Superior temporal gyrus (tissue), 1 donor: ENCODE data around the gene SLC2A11.
A peak's percentile ranks its signal among the peaks of the same experiment; 100 is the strongest.

Experiments
- DNase-seq: peaks from one replicate; pipeline ENCODE4 v3.0.0-alpha.2; 2016; ENCODE audit errors: extremely low spot score

The SLC2A11 gene

GRCh38 chr22:23857606-23858483 lies at the start of gene SLC2A11:
TSS of gene SLC2A11 (plus strand) at chr22:23857875. CDS start at chr22:23858000, 125 bp downstream.
- peak; percentile 99 for DNase-seq

- no peak for DNase-seq
These were observed 45.3 kb upstream of the SLC2A11 start for GRCh38 chr22:23812378-23812777.

GRCh38 chr22:23815541-23816155 lies 42.0 kb upstream of the SLC2A11 start:
- DNase-seq, result no peak

- DNase-seq, result no peak
These were observed 41.3 kb upstream of the SLC2A11 start for GRCh38 chr22:23816156-23816976.

GRCh38 chr22:23817146-23817545 lies 40.5 kb upstream of the SLC2A11 start:
- DNase-seq, result no peak

GRCh38 chr22:23818541-23818940 lies 39.1 kb upstream of the SLC2A11 start:
- DNase-seq, result no peak

- no peak for DNase-seq
These were observed 36.9 kb upstream of the SLC2A11 start for GRCh38 chr22:23820748-23821211.

- no peak for DNase-seq
These were observed 35.5 kb upstream of the SLC2A11 start for GRCh38 chr22:23822101-23822671.

GRCh38 chr22:23823331-23823791 lies 34.3 kb upstream of the SLC2A11 start:
- DNase-seq, result no peak

- no peak for DNase-seq
These were observed 33.0 kb upstream of the SLC2A11 start for GRCh38 chr22:23824476-23825245.

- no peak for DNase-seq
These were observed 32.3 kb upstream of the SLC2A11 start for GRCh38 chr22:23825246-23825905.

GRCh38 chr22:23826510-23827350 lies 30.9 kb upstream of the SLC2A11 start:
- DNase-seq, result no peak

- no peak for DNase-seq
These were observed 30.2 kb upstream of the SLC2A11 start for GRCh38 chr22:23827351-23827995.

GRCh38 chr22:23828800-23829680 lies 28.6 kb upstream of the SLC2A11 start:
- no peak for DNase-seq

GRCh38 chr22:23829845-23830372 lies 27.8 kb upstream of the SLC2A11 start:
- DNase-seq, result no peak

- no peak for DNase-seq
These were observed 26.4 kb upstream of the SLC2A11 start for GRCh38 chr22:23831261-23831660.

GRCh38 chr22:23831781-23832180 lies 25.9 kb upstream of the SLC2A11 start:
- no peak for DNase-seq
